ENCODE measurements around the gene PRKN. TPM values are rescaled to one million over a fixed set of nuclear protein-coding genes. Genes with fewer than 3 reads are reported as not detected.
A peak's percentile ranks its signal among the peaks of the same experiment; 100 is the strongest.

The PRKN gene
- total RNA-seq, 1 experiment from 2014 or later, result 0.46 TPM

DNA sequence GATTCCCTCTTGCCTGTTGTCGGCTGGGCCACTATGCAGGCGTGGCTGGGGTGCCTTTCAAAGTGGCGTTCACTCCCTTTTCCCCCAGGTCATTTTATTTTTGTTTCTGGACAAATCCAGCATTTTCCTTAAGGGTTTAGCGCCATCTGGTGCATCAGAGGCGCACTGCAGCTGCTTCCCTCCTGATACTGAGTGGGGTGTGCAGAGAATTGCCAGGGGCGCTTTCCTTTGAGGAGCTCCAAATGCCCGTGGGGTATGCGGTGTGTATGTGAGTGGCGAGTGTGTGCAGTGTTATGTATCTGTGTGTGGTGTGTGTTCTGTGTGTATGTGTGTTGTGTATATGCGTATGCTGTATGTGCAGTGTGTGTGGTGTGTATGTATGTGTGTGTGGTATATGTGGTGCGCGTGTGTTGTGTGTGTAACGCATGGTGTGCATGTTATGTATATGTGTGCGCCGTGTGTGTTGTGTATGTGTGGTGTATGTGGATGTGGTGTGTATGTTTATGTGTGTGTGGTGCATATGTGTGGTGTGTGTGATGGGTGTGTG is 1353.6 kb downstream of the PRKN start:
- DNase-seq (ENCODE audit: low read depth, low spot score), result peak; percentile 54
- POLR2A ChIA-PET, result no interaction called here
- H3K4me3 ChIP-seq (ENCODE audit: low read depth in 2 of 2, low read length in 2 of 2), result no peak overlapping the region
- ATAC-seq, result peak; percentile 72
- in situ Hi-C loops (cut with HindIII; ENCODE audit: low pct_unique_long_range_greater_than_20kb, low sequenced_read_pairs), result no loop called here
- H3K27ac ChIP-seq (ENCODE audit: low read length), result no peak overlapping the region
- CTCF ChIA-PET, result interaction anchor here (0.6 to 1.9 kb wide), 9 partner anchors 18 to 439 kb away, joined by 3 to 8 read pairs (median 3); no protein-coding TSS in a partner anchor
- H3K4me1 ChIP-seq (ENCODE audit: control insufficient read depth, insufficient read depth, low read length), result peaks cover 5% of the 10 kb centered on the region; the same call in 1 of the 2 replicates
- intact Hi-C loops (cut with micrococcal nuclease; ENCODE audit: unreplicated experiment), result loop anchor here (1.0 to 5.0 kb wide), 6 partner anchors 102 to 639 kb away; partner anchors contain the start of genes AGPAT4 and MAP3K4
- no peaks in the 10 kb centered on the region for H3K27me3 ChIP-seq (ENCODE audit: control insufficient read depth, insufficient read depth, low read length)
- no TSS peak for BruUV-seq (replicated peaks)
- H3K36me3 ChIP-seq (ENCODE audit: control insufficient read depth, insufficient read depth, low read length), result no peaks in the 10 kb centered on the region
- H3K9me3 ChIP-seq (ENCODE audit: control insufficient read depth, insufficient read depth, low read depth, low read length), result no peaks in the 10 kb centered on the region
- peak; percentile 95 for TF ChIP-seq CTCF (IDR thresholded peaks at IDR 0.05)
- no peak for TF ChIP-seq SIN3A (IDR thresholded peaks at IDR 0.05; ENCODE audit: borderline replicate concordance, insufficient read depth, low read depth, low read length)

DNA sequence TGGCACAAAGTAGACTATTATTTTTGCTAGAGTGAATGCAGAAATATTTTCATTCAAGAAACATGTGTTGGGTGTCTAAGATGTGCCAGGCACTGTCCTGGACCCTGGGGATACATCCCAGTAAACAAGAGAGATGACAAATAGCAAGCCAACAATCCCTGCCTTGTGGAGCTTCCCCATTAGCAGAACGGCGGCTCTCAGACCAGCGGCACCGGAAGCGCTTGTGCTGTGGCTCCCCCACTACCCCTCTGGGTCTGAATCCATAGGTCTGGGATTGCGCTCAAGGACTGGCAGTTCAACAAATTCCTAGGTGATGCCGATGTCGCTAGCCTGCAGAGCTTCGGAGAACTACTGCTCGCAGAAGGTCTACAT is 1355.2 kb downstream of the PRKN start:
- Histone ChIP-seq H3K27me3 (ENCODE audit: control insufficient read depth, insufficient read depth, low read length) (no peaks in the 10 kb centered on the region), H3K27ac (ENCODE audit: low read length) (no peak overlapping the region), H3K9me3 (ENCODE audit: control insufficient read depth, insufficient read depth, low read depth, low read length) (no peaks in the 10 kb centered on the region), H3K4me3 (ENCODE audit: low read depth in 2 of 2, low read length in 2 of 2) (no peak overlapping the region), H3K36me3 (ENCODE audit: control insufficient read depth, insufficient read depth, low read length) (no peaks in the 10 kb centered on the region), H3K4me1 (ENCODE audit: control insufficient read depth, insufficient read depth, low read length) (peaks cover 5% of the 10 kb centered on the region; the same call in 1 of the 2 replicates)
- ChIA-PET POLR2A (no interaction called here), CTCF (interaction anchor here (0.6 to 0.7 kb wide), 3 partner anchors 21 to 953 kb away, joined by 5 to 14 read pairs (median 10); no protein-coding TSS in a partner anchor)
- no peak for ATAC-seq
- DNase-seq (ENCODE audit: low read depth, low spot score), result no peak
- TF ChIP-seq CTCF (IDR thresholded peaks at IDR 0.05), result no peak
- no peak for TF ChIP-seq POLR2AphosphoS5 (IDR thresholded peaks at IDR 0.05; ENCODE audit: low read depth, low read length)
- TF ChIP-seq TCF7L2 (IDR thresholded peaks at IDR 0.05; ENCODE audit: low read depth, low read length), result no peak
- no peak for TF ChIP-seq REST (IDR thresholded peaks at IDR 0.05; ENCODE audit: insufficient read depth in 1 of 2, low read depth in 2 of 2, low read length in 1 of 2)
- no TSS peak for BruUV-seq (replicated peaks)
- in situ Hi-C loops (cut with HindIII; ENCODE audit: low pct_unique_long_range_greater_than_20kb, low sequenced_read_pairs), result no loop called here
- intact Hi-C loops (cut with micrococcal nuclease; ENCODE audit: unreplicated experiment), result loop anchor here (5.0 kb wide), 4 partner anchors 100 to 380 kb away; partner anchors contain the start of genes AGPAT4 and MAP3K4
